Left ventricle myocardium superior (tissue), 1 donor: ENCODE data around the gene ASIC4. TPM values are rescaled to one million over a fixed set of nuclear protein-coding genes. Genes with fewer than 3 reads are reported as not detected.

Source experiments
- ATAC-seq: fragments of 200-7000 bp; cut with Tn5 transposase; one replicate; pipeline ENCODE4 v1.9.1; 2020; ENCODE audit warnings: mild to moderate bottlenecking, moderate library complexity
- DNase-seq: peaks from one replicate; pipeline ENCODE4 v3.0.0-alpha.2; 2020
- intact Hi-C: fragments of 100-400 bp; cut with micrococcal nuclease; formaldehyde crosslinking; loops from one replicate; pipeline ENCODE4 v1.11.0; 2022
- total RNA-seq: library from RNA; stranded (reverse); fragmentation: NEBNext Ultra II Directional; extraction: Animal tissue kit (Norgen Biotek cat#: 25700); gene quantifications from one replicate; pipeline ENCODE4 v1.2.1, GENCODE V29; 2021
- donor health status: DM: no; HTN: yes; CAD: no; lungs with severe emphysema.

ASIC4 gene
- total RNA-seq, 1 donor from 2014 or later: not detected

- ATAC-seq (peak; percentile 79), DNase-seq (peak; percentile 85)
- intact Hi-C loops: no loop called here
Observed at GRCh38 chr2:219477815-219478214, 36.5 kb upstream of the ASIC4 start.

- ATAC-seq: no peak
Observed at GRCh38 chr2:219478916-219479315, 35.4 kb upstream of the ASIC4 start.

GRCh38 chr2:219480004-219480403 lies 34.3 kb upstream of the ASIC4 start:
- intact Hi-C loops: no loop called here
- DNase-seq: no peak
- no peak for ATAC-seq

More at GRCh38 chr2:219478916-219479315, 35.4 kb upstream of the ASIC4 start:
- DNase-seq: no peak
- intact Hi-C loops: no loop called here

GRCh38 chr2:219482674-219483405 lies 31.4 kb upstream of the ASIC4 start:
- ATAC-seq: no peak
- intact Hi-C loops: no loop called here
- no peak for DNase-seq

GRCh38 chr2:219483451-219484342 lies 30.6 kb upstream of the ASIC4 start:
- no peak for ATAC-seq
- intact Hi-C loops: no loop called here
- no peak for DNase-seq

GRCh38 chr2:219484343-219485200 lies 29.7 kb upstream of the ASIC4 start:
- DNase-seq (no peak), ATAC-seq (peak; percentile 9)
- intact Hi-C loops: no loop called here

GRCh38 chr2:219485201-219485580 lies 29.1 kb upstream of the ASIC4 start:
- intact Hi-C loops: no loop called here
- DNase-seq (no peak), ATAC-seq (no peak)

- ATAC-seq (peak; percentile 3), DNase-seq (no peak)
- intact Hi-C loops: no loop called here
Observed at GRCh38 chr2:219486380-219486959, 27.8 kb upstream of the ASIC4 start.

GRCh38 chr2:219488149-219488843 lies 26.0 kb upstream of the ASIC4 start:
- ATAC-seq (no peak), DNase-seq (no peak)
- intact Hi-C loops: no loop called here

- DNase-seq: no peak
- intact Hi-C loops: no loop called here
- ATAC-seq: no peak
Observed at GRCh38 chr2:219488844-219489194, 25.5 kb upstream of the ASIC4 start.

- no peak for ATAC-seq
- no peak for DNase-seq
- intact Hi-C loops: no loop called here
Observed at GRCh38 chr2:219489315-219489714, 25.0 kb upstream of the ASIC4 start.

GRCh38 chr2:219490186-219490585 lies 24.1 kb upstream of the ASIC4 start:
- intact Hi-C loops: no loop called here
- no peak for ATAC-seq
- DNase-seq: no peak

GRCh38 chr2:219490600-219491130 lies 23.6 kb upstream of the ASIC4 start:
- DNase-seq (no peak), ATAC-seq (peak; percentile 16)
- intact Hi-C loops: no loop called here

- no peak for DNase-seq
- peak; percentile 11 for ATAC-seq
- intact Hi-C loops: no loop called here
Observed at GRCh38 chr2:219491278-219491963, 22.9 kb upstream of the ASIC4 start.

GRCh38 chr2:219492575-219492974 lies 21.7 kb upstream of the ASIC4 start:
- ATAC-seq (no peak), DNase-seq (no peak)
- intact Hi-C loops: no loop called here

GRCh38 chr2:219493086-219493485 lies 21.2 kb upstream of the ASIC4 start:
- DNase-seq: no peak
- intact Hi-C loops: no loop called here
- no peak for ATAC-seq

- intact Hi-C loops: no loop called here
- DNase-seq: no peak
- no peak for ATAC-seq
Observed at GRCh38 chr2:219494952-219495530, 19.2 kb upstream of the ASIC4 start.
